ENCODE data around the gene PLCZ1. TPM values are rescaled to one million over a fixed set of nuclear protein-coding genes. Genes with fewer than 3 reads are reported as not detected.

PLCZ1 gene, protein sequence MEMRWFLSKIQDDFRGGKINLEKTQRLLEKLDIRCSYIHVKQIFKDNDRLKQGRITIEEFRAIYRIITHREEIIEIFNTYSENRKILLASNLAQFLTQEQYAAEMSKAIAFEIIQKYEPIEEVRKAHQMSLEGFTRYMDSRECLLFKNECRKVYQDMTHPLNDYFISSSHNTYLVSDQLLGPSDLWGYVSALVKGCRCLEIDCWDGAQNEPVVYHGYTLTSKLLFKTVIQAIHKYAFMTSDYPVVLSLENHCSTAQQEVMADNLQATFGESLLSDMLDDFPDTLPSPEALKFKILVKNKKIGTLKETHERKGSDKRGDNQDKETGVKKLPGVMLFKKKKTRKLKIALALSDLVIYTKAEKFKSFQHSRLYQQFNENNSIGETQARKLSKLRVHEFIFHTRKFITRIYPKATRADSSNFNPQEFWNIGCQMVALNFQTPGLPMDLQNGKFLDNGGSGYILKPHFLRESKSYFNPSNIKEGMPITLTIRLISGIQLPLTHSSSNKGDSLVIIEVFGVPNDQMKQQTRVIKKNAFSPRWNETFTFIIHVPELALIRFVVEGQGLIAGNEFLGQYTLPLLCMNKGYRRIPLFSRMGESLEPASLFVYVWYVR
- total RNA-seq (2022; extraction: Qiagen RNA extraction; ENCODE audit: low read depth) = not detected in 5 replicates

GRCh38 chr12:18737819-18738218 lies at the start of gene PLCZ1, which contains the start of gene CAPZA3:
PLCZ1 (minus strand) TSS chr12:18738012; CDS start chr12:18737371, 641 bp downstream.
CAPZA3 (plus strand) TSS chr12:18738119; CDS start chr12:18738269, 150 bp downstream.

Other genes with a start within 250 kb of the PLCZ1 start
- not detected in 5 replicates for gene CAPZA3, start 107 bp upstream of the PLCZ1 start, total RNA-seq (2022; extraction: Qiagen RNA extraction; ENCODE audit: low read depth)